Measurements from ENCODE around the gene PBX1.

The PBX1 gene

DNA sequence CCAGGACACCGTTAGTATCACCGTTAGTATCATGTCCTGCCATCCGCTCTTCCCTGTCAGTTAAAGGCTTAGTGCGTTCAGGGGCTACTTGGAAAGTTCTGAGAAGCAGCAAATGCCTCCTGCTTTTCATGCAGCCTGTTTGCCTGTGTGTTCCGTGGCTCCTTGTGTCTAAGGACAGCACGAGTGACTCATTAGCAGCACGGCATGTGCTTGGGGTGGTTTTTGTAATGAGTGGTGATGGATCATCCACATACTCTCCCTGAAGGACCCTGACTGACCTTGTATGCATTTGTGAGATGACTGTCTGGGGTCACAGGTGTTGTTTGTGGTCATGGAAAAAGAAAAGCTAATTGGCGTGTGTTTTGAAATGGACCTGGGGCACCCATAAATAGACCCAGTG lies 221.9 kb downstream of the PBX1 start:
- peak; percentile 91 for DNase-seq (ENCODE audit: low read depth)

DNA sequence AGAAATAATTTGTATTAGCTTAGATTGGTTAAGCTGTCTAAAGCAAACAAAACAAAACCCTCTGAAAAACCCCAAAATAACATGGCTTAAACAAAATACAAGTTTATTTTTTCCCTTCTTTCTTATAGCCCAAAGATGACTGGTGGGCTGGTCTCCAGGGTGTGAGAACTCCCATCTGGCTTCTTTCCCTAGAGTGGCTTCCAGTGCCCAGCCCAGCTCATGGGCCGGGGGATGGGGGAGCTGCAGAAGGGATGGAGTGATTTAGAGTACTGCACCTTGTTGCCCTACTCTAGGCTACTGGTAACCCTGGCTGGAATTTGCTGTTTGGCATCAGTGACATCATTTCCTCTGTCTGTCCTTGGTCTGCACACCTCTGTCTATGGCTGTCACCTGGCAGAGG lies 223.0 kb downstream of the PBX1 start:
- DNase-seq (ENCODE audit: low read depth), result no peak

DNA sequence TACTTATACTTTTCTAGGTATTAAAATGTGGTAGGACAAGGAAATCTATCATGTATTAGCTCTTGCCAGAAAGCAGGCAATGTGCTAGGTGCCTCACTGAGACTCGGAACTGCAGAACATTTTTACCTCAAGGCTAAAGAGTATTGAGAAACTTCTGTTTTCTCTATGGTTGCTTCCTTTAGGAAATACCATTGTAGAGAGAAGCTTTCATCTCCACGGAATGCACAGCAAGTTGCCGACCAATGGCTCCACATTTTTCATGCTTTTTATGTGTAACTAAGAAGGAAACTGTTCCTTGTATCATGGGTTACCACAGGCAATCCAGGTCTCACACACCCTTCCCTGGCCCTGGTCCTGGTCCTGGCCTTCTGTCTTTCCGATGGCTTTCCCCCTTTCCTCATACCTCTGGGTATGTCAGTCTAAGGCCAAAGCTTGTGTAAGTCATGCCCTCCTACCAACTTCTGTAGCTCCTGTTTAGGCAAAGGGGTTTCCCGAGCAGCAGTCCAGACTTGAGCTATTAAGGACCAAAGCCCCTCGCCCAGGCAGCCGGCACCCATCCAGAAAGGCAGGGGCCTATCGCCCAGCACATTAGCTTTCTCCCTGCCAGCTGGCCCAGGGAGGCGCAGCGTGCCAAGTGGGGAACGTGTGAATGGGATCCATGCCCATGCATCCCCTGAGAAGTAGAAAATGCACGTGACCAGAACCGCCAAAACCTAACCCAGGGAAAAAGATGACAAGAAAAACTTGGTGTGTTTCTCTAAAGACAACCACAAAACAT lies 225.0 kb downstream of the PBX1 start:
- peak; percentile 58 for DNase-seq (ENCODE audit: low read depth)

DNA sequence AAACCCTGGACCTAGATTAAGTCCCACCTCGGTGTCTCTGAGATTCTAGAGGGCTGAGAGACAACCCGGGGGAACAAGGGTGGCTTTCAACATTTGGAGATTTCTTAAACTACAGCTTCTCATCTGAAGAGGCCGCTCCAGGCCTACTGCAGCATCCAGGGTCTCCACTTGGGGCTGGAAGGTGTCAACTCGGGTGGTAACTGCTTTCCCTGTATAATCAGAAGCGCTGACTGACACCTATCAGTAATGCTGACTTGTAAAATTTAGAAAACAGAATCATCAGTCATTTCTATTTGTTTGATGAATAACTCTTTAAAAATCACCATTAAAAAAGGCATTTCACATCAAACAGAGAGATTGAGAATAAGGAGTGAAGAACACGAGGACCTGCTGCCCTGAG lies 226.0 kb downstream of the PBX1 start:
- no peak for DNase-seq (ENCODE audit: low read depth)

DNA sequence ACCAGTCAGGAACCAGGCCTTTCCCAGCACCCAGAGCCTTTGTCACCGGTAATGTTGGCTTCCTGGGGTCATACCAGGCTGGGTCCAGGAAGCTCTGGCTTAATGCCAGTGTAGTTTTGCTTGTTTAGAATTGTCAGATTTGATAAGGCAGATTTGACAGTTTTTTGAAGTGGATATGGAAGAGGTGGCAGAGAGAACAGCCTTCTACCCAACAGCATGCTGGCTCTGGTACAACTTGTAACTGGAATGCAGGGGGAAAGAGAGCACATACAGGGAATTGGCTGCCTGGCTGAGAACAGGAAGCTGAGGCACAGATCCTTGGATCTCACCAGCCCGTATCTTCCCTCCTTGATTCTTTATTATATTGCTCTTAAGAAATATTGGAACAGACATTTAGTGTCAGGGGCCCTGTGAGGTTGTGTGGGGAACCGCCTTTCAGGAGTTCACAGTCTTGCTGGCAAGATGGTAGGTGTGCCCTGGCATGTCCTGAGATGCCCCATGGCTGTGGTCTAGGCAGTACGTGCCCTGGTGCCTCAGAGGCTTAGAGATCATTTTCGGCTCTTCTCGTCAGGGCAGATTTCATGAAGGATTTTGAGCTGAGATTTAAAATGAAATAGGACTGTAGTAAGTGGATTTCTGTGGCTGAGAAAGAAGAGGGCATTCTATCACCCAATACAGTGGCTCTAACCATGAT lies 227.0 kb downstream of the PBX1 start:
- DNase-seq (ENCODE audit: low read depth), result peak; percentile 31

DNA sequence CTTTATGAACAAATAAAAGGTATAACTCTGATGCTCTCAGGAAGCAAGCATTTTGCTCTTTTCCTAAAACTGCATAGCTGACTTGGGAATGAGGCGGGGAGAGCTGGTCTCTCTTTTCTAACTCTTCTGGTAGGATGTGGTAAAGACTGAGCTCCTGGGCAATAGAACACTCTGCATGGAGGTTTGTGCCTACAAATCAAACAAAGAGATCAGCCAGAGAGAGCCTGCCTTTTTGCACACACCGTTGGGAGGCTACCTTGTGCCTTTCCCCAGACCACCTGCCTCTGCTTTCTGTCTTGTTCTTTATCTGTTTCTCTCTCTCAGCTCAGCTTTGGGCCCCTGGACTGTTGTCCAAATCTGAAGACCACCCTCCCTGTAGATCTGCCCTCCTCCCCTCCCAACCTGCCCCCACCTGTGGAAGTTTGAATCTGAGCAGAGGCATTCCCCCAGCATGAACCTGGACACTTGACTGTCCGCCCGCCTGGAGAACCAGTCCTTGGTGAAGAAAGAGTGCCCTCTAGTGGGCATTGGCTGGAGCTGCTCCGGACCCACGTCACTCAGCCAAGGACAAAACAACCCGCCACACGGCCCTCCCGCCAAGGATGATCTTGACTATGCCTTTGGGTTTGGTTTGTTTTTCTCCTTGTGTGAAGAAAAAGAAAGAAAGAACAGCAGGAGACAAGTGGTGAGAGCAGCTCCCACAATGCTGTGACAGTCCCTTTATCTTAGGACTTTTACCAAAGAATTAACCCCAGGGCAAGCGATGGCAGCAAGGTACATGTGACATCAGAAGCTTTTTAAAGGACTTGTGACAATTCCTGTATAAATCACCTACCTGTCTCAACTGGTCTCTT lies 228.2 kb downstream of the PBX1 start:
- DNase-seq (ENCODE audit: low read depth), result peak; percentile 73

DNA sequence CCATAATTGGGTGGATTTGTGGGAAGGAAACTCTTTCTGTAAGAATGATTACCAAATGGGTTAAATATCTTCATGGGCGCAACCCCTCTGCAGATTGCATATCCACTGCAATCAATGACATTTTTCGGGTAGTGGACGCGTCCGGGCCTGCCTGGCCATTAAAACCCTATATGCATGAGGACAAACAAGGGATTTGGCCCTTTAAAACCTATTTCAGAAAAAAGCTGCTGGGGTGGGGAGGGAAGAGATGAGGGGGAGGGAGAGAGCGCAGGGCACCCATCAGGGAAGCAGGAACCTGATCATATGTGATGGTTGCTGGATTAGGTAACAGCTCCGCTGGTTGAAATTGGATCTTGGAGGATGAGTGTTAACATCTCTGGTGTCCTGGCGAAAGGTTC lies 228.8 kb downstream of the PBX1 start:
- DNase-seq (ENCODE audit: low read depth), result peak; percentile 45

DNA sequence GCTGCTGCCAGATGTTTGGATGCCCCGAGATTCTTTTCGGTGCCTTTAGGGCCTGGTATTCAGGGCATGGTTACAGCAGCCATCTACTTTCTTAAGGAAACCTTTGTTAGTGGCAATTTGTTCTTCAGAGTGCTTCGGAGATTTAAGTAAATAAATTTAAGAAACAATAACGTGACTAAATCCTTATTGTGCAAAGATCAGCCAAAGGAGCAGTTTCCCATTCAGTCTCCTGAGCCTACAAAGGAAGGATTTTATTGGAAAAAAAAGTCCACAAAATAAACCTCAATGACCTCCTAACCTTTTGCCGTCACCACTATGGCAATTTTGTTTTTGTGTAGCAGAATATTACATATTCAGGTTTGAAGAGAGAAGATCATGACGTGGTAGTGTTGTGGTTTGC lies 231.1 kb downstream of the PBX1 start:
- DNase-seq (ENCODE audit: low read depth), result no peak

DNA sequence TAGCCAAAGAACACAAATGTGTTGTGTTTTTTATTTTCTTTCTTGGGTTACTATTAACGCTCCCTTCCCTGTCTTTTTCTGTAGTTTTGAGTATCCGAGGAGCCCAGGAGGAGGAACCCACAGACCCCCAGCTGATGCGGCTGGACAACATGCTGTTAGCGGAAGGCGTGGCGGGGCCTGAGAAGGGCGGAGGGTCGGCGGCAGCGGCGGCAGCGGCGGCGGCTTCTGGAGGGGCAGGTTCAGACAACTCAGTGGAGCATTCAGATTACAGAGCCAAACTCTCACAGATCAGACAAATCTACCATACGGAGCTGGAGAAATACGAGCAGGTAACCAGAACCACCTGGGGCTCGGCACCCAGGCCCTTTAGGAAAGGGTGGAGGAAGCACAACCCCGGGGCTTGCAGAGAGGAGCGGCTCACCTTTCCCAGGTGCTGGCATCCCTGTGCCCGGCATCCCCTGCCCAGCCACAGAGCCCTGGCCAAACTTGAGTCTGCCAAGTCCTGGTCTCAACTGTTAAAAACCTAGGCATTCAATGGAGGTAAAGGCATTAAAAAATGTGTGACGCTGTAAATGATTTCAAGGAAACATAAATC lies 233.5 kb downstream of the PBX1 start:
- DNase-seq (ENCODE audit: low read depth), result no peak

DNA sequence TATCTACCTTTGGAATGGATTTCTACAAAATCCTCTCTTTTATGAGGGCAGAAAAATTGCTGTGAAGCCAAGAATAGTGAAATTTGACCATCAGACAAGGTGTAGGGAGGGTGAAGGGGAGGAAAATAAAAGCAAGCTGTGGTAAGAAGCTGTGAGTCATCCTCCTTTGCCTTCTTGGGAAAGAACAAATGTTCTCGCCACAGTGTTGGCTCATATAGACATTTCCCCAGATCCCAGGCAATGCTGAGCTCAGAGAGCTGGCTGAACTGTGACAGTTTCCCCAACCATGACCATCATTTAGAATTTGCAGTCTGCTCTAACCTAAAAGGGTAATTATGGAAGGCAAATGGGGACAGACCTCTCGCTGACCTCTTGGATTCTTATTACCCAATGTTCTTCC lies 235.4 kb downstream of the PBX1 start:
- DNase-seq (ENCODE audit: low read depth), result peak; percentile 97

DNA sequence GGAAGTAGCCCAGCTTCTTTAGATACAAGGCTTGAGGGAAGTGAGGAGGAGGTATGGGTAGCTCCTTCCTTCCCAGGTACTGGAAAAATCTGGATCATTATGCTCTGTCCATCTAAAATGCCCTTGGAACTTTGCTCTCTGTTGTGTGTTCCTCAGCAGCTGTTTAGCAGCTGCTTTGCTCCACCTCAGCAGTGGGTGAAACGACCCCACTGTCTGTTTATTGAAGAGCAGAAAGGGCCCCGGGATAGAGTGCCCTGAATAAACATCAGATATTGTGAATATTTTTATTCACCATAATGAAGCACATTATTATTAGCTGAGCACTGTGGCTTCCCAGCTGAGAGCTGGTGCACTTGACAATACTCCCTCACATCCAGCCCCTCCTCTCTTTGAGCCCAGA lies 237.9 kb downstream of the PBX1 start:
- no peak for DNase-seq (ENCODE audit: low read depth)

DNA sequence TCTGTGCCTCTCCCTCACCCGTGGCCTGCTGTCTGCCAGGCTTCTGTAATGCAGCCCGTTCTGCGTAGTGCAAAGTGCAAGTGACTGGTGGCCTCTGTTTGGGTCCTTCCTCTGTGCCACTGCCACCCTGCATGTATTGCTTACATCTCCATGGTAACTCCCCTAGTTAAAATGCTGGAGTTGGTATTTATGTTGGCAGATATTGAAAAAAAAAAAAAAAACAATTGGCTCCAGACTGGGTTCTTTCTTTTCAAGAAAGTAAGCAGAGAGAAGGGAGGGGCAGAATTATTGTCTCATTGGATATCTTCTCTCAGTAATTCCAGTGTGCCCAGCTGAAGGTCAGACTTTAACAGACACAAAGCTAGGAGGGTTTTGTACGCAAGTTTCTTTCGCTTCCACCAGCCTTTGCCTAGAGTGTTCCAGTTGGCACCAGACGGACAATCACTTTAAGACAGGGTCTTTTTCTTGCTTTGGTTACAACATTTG lies 242.3 kb downstream of the PBX1 start:
- DNase-seq (ENCODE audit: low read depth), result no peak

DNA sequence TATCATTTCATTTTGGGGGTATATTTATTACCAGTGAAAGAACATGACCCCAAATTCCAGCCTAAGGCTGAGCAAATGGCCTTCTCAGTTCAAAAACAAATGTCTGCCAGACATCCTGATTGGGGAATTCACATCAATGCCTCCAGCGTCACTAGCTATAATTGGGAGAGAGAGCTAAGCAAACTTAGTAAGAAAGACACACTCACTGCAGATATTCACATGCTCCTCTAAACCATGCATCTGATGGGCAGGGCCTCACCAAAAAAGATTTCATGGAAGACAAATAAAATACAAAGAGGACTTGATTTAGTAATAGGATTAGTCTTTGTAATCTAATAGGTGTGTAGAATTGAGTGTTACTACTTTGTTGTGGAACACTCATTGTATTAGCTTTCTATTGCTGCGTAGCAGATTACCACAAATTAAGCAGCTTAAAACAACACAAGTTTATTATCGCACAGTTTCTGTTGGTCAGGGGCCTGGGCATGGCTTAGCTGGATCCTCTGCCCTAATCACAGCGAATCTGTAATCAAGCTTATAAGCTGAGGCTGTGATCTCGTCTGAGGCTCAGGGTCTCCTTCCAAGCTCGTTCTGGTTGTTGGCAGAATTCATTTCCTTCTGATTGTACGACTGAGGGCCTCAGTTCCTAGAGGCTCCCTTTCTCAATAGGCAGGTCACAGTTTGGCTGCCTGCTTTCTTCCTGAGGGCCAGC lies 243.0 kb downstream of the PBX1 start:
- no peak for DNase-seq (ENCODE audit: low read depth)

DNA sequence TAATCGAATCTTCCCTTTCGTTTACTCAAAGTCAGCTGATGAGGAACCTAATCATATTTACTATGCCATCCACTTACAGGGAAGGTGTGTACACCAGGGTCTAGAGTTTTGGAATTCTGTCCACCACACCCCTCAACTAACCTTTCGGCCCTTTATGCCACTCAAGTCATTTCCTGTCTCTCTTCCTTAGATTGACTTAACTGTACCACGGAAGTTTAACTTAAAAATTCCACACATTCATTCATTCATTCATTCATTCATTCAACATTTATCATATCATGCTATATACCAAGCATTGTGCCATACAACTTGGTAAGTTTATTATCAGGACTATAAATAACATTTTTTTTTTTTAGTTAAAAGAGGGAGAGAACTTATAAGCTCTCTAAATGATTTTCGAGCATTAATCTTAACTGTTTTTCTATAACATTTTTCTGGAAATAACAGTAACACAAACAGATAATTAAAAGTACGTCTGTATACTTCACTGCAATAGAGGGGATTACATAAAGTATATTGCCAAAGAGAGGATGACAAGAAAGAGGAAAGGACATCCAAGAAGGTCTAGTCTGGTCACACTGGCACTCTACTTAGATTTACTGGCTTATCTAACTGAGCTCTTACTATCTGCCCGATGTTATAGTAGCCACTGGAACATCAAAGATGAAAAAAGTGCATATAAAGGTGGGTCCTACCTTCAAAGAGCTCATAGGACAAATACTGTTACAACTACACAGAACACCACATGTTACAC lies 243.7 kb downstream of the PBX1 start:
- DNase-seq (ENCODE audit: low read depth), result no peak

DNA sequence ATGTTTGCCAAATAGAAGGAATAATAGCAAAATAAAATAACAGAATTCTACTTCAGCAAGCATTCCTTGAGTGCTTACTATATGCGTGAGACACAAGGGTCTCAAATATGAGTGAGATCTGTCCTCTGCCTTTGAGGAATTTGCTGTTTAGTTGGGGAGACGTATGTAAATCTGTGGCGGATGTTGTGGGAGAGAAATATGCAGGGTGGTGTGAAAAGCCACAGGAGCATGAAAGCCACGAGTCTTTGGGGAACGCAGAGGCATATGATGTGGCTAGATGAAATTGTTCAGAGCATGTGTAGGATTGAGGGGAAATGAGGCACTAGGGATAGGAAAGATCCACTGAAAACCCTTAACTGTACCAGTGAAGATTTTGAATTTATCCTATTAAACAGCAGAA lies 244.4 kb downstream of the PBX1 start:
- DNase-seq (ENCODE audit: low read depth), result peak; percentile 45

DNA sequence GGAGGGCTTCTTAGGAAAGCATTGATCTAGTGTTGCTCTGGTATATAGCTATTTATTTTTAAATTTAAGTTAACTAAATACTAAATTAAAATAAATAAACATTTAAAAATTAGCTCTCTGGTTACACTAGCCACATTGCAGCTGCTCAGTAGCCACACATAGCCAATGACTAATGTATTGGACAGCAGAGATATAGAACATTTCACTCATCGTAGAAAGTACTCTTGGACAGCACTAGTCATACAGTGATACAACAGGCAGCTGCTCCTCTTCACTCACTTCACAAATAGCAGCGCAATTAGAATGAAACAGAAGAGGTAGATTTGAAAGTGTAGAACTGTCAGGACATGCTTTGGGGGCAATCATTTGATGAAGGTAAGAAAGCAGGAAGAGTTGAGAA lies 245.4 kb downstream of the PBX1 start:
- DNase-seq (ENCODE audit: low read depth), result peak; percentile 53

DNA sequence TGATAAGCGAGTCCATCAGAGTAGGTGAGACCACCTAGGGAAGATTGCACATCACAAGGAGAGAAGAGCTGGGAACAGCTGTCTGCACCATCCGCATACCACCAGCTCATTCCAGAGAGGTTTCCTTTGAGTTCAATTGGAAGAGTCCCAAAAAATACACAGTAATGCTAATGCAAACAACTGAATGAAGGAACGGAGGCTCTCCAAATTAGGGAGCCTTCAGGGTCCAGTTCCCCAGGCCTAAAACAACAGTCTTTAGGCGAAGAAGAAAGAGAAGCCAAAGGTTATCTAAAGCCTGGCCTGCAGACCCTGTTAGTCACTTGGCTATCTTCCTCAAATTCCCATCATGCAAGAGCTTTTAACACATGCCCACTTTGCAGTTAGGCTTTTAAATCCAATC lies 246.4 kb downstream of the PBX1 start:
- DNase-seq (ENCODE audit: low read depth), result no peak

DNA sequence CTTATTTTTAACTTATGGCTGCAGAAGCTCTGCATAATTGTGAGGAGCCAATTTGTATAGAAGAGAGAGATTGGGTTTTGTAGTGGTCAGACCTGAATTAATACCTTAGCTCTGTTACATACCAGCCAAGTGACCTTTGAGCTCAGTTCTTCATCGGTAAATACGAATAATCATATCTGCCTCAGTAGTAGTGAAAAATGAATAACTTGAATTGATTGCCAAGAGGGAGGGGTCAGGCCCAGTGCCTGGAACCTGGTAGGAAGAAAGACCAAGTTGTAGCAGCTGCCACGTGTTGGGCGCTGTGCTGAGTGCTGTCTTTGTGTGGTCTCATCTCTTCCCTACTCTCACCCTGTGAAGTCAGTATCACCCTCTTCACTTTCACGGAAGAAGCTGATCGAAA lies 247.5 kb downstream of the PBX1 start:
- no peak for DNase-seq (ENCODE audit: low read depth)

DNA sequence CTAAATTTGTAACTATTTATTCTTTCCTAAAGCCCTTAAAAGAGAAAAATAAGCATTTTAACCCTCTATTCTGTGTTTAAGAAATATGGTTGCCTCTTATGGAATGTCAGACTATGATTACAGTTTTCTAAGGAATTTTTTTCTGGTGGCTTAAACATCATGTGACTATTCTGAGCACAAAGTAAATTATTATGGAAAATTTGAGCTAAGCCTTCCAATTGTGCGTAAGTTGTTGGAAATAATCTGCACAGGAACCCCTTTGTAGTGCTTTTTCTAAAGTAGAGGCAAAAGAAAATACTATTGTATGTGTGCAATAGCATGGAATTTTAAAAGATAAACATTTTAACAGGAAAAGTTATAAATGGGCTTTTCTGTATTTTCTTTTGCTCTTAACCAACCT lies 254.8 kb downstream of the PBX1 start:
- no peak for DNase-seq (ENCODE audit: low read depth)

DNA sequence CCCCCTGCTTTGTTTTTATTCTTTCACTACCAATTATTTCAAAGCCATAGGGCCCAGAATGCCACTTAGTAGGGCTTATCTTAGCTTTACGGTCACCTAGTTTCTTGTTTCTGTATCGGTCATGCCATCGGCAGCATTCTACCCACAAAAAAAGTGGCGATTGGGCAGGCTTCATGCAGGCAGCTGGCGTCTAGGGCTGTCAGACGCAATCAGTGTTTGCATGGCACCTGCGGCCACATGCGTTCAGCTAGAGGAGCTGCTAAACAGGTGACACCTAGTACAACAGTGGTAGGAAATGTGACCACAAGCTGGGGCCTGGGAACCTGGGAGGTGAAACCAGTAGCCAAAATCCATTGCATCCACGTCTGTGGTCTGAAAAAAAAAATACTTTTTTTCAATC lies 262.7 kb downstream of the PBX1 start:
- no peak for DNase-seq (ENCODE audit: low read depth)
